K562 (cell line): Measurements from ENCODE around the gene MAB21L1.

Experiments
- NR2C1 ChIP-seq, 2 experiments: fragments of 450-650 bp; IDR thresholded peaks; 2 replicates each; pipeline ENCODE4 v1.6.1; 2017; ENCODE audit warnings: mild to moderate bottlenecking in 2 of 2, antibody characterized with exemption in 1 of 2, inconsistent platforms in 1 of 2, missing compliant biosample characterization in 1 of 2, missing genetic modification characterization in 1 of 2
- VEZF1 ChIP-seq: fragments of 200-800 bp; sonication (Bioruptor generic); IDR thresholded peaks from 2 replicates; pipeline ENCODE4 v1.6.1; 2017; ENCODE audit warnings: missing genetic modification characterization, missing compliant biosample characterization

- no peak for TF ChIP-seq VEZF1 (CRISPR knock-in tag)
- TF ChIP-seq NR2C1 (IDR thresholded peaks at IDR 0.05) = no peak
- TF ChIP-seq NR2C1 (tag; IDR thresholded peaks at IDR 0.05) = no peak
These were observed 5.5 kb downstream of the MAB21L1 start for GRCh38 chr13:35470671-35471661.
